Endothelial cell of umbilical vein (primary cell): ENCODE data around the gene PRR16. TPM values are rescaled to one million over a fixed set of nuclear protein-coding genes. Genes with fewer than 3 reads are reported as not detected.

Experiments used
- BruUV-seq: library from RNA; stranded (reverse); fragments of 400-500 nt; replicated peaks from 2 replicates; lab custom pipeline; 2021; lab: Mats Ljungman, UMichigan
- CTCF ChIA-PET: fragments of 300-600, 350-600 bp; sonication (Branson Sonifier 250); formaldehyde crosslinking; loops from one replicate; lab custom pipeline; 2021; ENCODE audit warnings: antibody characterized with exemption, inconsistent platforms; lab: Charles Lee
- POLR2A ChIA-PET: fragments of 300-600, 350-600 bp; sonication (Branson Sonifier 250); formaldehyde crosslinking; loops from one replicate; lab custom pipeline; 2021; ENCODE audit warnings: antibody characterized with exemption, inconsistent platforms; lab: Charles Lee
- DNase-seq: peaks from one replicate; pipeline ENCODE4 v3.0.0-alpha.2; 2011; ENCODE audit warnings: low read depth, low spot score
- FAIRE-seq: peaks from 2 replicates; lab custom pipeline; 2011; peaks lifted over from hg19 to GRCh38; lab: Jason Lieb, UNC
- H2AFZ ChIP-seq: 2 replicates; pipeline ENCODE4 v1.6.0; 2012; ENCODE audit warnings: low read depth, low read length, control low read depth, inconsistent platforms
- H3K27ac ChIP-seq: 2 replicates; pipeline ENCODE4 v1.5.1; 2011; ENCODE audit warnings: low read depth, mild to moderate bottlenecking, control low read depth, low read length, moderate library complexity; ENCODE audit not compliant: insufficient read depth
- H3K27me3 ChIP-seq, 2 experiments: 2 replicates each; pipeline versions ENCODE4 v1.6.0 to v1.6.1; 2011; ENCODE audit warnings: low read length in 2 of 2, mixed read lengths in 1 of 2; ENCODE audit not compliant: control insufficient read depth in 2 of 2, insufficient read depth in 2 of 2
- H3K36me3 ChIP-seq, 2 experiments: 2 replicates in 1 of 2; 3 replicates in 1 of 2; pipeline ENCODE4 v1.5.1; 2011; ENCODE audit warnings: low read length in 2 of 2, mild to moderate bottlenecking in 1 of 2, moderate library complexity in 1 of 2; ENCODE audit not compliant: control insufficient read depth in 2 of 2, insufficient read depth in 2 of 2; ENCODE audit errors: extremely low read depth in 1 of 2
- H3K4me1 ChIP-seq: 3 replicates; pipeline ENCODE4 v1.5.1; 2011; ENCODE audit warnings: mild to moderate bottlenecking, low read length; ENCODE audit not compliant: control insufficient read depth, insufficient read depth; ENCODE audit errors: extremely low read depth
- H3K4me2 ChIP-seq: 2 replicates; pipeline ENCODE4 v1.6.1; 2011; ENCODE audit warnings: low read length, control low read depth, mixed read lengths; ENCODE audit not compliant: insufficient read depth
- H3K4me3 ChIP-seq, 3 experiments: fragments of 200-600 bp in 1 of 3; sonication (generic), shearing (Covaris generic) in 1 of 3; replicated peaks in 1 of 3; 2 replicates each; pipeline ENCODE4 v1.5.1; 2011 to 2016; ENCODE audit warnings: control low read depth in 3 of 3, low read length in 3 of 3, mild to moderate bottlenecking in 2 of 3, inconsistent platforms in 1 of 3, low read depth in 1 of 3, moderate library complexity in 1 of 3; ENCODE audit not compliant: insufficient read depth in 1 of 3
- H3K79me2 ChIP-seq: 2 replicates; pipeline ENCODE4 v1.6.0; 2012; ENCODE audit warnings: low read length, inconsistent platforms; ENCODE audit not compliant: control insufficient read depth, insufficient read depth
- H3K9ac ChIP-seq: replicated peaks from 2 replicates; pipeline ENCODE3; 2011; ENCODE audit warnings: low read length, control low read depth; ENCODE audit not compliant: insufficient read depth; ENCODE audit errors: extremely low read depth
- H3K9me1 ChIP-seq: replicated peaks from 3 replicates; pipeline ENCODE4 v1.6.0; 2011; ENCODE audit warnings: mild to moderate bottlenecking, low read length; ENCODE audit not compliant: control insufficient read depth, insufficient read depth; ENCODE audit errors: extremely low read depth
- H3K9me3 ChIP-seq: replicated peaks from 2 replicates; pipeline ENCODE4 v1.5.1; 2012; ENCODE audit warnings: low read length, inconsistent platforms; ENCODE audit not compliant: control insufficient read depth, insufficient read depth
- H4K20me1 ChIP-seq: replicated peaks from 2 replicates; pipeline ENCODE3; 2011; ENCODE audit warnings: mild to moderate bottlenecking, low read length; ENCODE audit not compliant: control insufficient read depth, insufficient read depth; ENCODE audit errors: extremely low read depth
- CTCF ChIP-seq, 2 donors: IDR thresholded peaks; 1 replicate in 1 of 2; 2 replicates in 1 of 2; pipeline ENCODE4 v1.5.1; 2011; ENCODE audit warnings: low read length in 2 of 2, mild to moderate bottlenecking in 2 of 2, moderate library complexity in 2 of 2, control low read depth in 1 of 2, inconsistent platforms in 1 of 2, low read depth in 1 of 2; ENCODE audit not compliant: insufficient read depth in 1 of 2; ENCODE audit errors: extremely low read depth in 1 of 2
- EZH2 ChIP-seq: IDR thresholded peaks from 2 replicates; pipeline ENCODE4 v1.6.1; 2012; ENCODE audit warnings: borderline replicate concordance, low read depth, mild to moderate bottlenecking, moderate library complexity, low read length, inconsistent platforms; ENCODE audit not compliant: severe bottlenecking
- FOS ChIP-seq: IDR thresholded peaks from 2 replicates; pipeline ENCODE4 v1.6.1; 2011; ENCODE audit warnings: mild to moderate bottlenecking, low read length, moderate library complexity, borderline replicate concordance; ENCODE audit not compliant: insufficient read depth
- GATA2 ChIP-seq: IDR thresholded peaks from 2 replicates; pipeline ENCODE4 v1.7.0; 2011; ENCODE audit warnings: low read depth, mild to moderate bottlenecking, moderate library complexity, mixed read lengths, low read length; ENCODE audit not compliant: insufficient read length, insufficient read depth
- JUN ChIP-seq: IDR thresholded peaks from 2 replicates; pipeline ENCODE4 v1.6.1; 2011; ENCODE audit warnings: borderline replicate concordance, low read depth; ENCODE audit not compliant: insufficient read length, insufficient read depth
- MAX ChIP-seq: IDR thresholded peaks from 2 replicates; pipeline ENCODE4 v1.6.1; 2011; ENCODE audit not compliant: insufficient read depth, insufficient read length
- MYC ChIP-seq: IDR thresholded peaks from one replicate; pipeline ENCODE4 v1.6.1; 2011; ENCODE audit warnings: mild to moderate bottlenecking, low read depth, low read length
- POLR2A ChIP-seq: IDR thresholded peaks from 2 replicates; pipeline ENCODE4 v1.6.1; 2012; ENCODE audit warnings: low read depth, mild to moderate bottlenecking, control low read depth, low read length
- POLR2AphosphoS5 ChIP-seq: IDR thresholded peaks from 2 replicates; pipeline ENCODE4 v1.6.1; 2012; ENCODE audit warnings: low read depth, mild to moderate bottlenecking, control low read depth, low read length, moderate library complexity; ENCODE audit not compliant: insufficient read depth
- dilution Hi-C: fragments of 300-500 bp; cut with MboI; formaldehyde crosslinking; loops from one replicate; pipeline ENCODE4 v1.15.0; 2019; ENCODE audit warnings: low sequenced_read_pairs; ENCODE audit not compliant: extremely low pct_ligation_motif_present
- intact Hi-C: fragments of 100-400 bp; cut with micrococcal nuclease; formaldehyde crosslinking; loops from one replicate; pipeline ENCODE4 v1.10.0; 2022
- polyA plus RNA-seq, 4 experiments: library from polyadenylated mRNA; depleted of rRNA in 3 of 4; stranded (reverse) in 3 of 4; unstranded in 1 of 4; fragments of >200 nt; gene quantifications; 2 replicates each; pipeline versions ENCODE4 v1.2.1 to v1.2.3, GENCODE V29; 2011 to 2012; ENCODE audit warnings: missing spikeins in 1 of 4
- total RNA-seq: library from RNA; stranded (reverse); gene quantifications from 2 replicates; pipeline ENCODE4 v1.2.3, GENCODE V29; 2021

The PRR16 gene
- total and polyA plus RNA-seq, 2 donors (not counting 3 experiments of a cell fraction or from before 2014, with no cell fraction given): 0.91 to 1.2 TPM

- no peaks in the 10 kb centered on the region for H3K79me2 ChIP-seq
- no peaks in the 10 kb centered on the region for H3K27me3 ChIP-seq
- H3K9me3 ChIP-seq: no peaks in the 10 kb centered on the region
- ChIA-PET POLR2A (no interaction called here), CTCF (no interaction called here)
- no peak for TF ChIP-seq POLR2AphosphoS5
- no peak for TF ChIP-seq GATA2
- no peak for TF ChIP-seq FOS
- TF ChIP-seq EZH2: no peak
- TF ChIP-seq CTCF (IDR thresholded peaks at IDR 0.05; ENCODE audit: extremely low read depth in 1 of 2, insufficient read depth in 1 of 2, low read depth in 1 of 2, low read length in 2 of 2): no peak
- TF ChIP-seq MAX: no peak
- TF ChIP-seq MYC: no peak
- TF ChIP-seq POLR2A: no peak
- TF ChIP-seq JUN: no peak
- no peaks in the 10 kb centered on the region for H3K36me3 ChIP-seq
- no peak overlapping the region for H3K4me2 ChIP-seq
- H3K4me1 ChIP-seq: no peaks in the 10 kb centered on the region
- dilution Hi-C loops: no loop called here
- no peaks in the 10 kb centered on the region for H3K9me1 ChIP-seq
- intact Hi-C loops: no loop called here
- no TSS peak for BruUV-seq
- no peak overlapping the region for H2AFZ ChIP-seq
- no peak for DNase-seq
- no peaks in the 10 kb centered on the region for H4K20me1 ChIP-seq
- H3K27ac ChIP-seq: no peak overlapping the region
- FAIRE-seq: no peak
- H3K9ac ChIP-seq: no peak overlapping the region
- no peak overlapping the region for H3K4me3 ChIP-seq
Measured at GRCh38 chr5:120613729-120614128, 149.6 kb downstream of the PRR16 start.
